Esophagus muscularis mucosa (tissue), 4 donors: Measurements from ENCODE around the gene TTC39C. TPM values are rescaled to one million over a fixed set of nuclear protein-coding genes. Genes with fewer than 3 reads are reported as not detected.

Source experiments
- DNase-seq: peaks from one replicate; pipeline ENCODE4 v3.0.0-alpha.2; 2017; ENCODE audit errors: extremely low spot score
- H3K27ac ChIP-seq, 4 donors: fragments of 200-600 bp; sonication (generic); replicated peaks in 1 of 4; 1 replicate in 3 of 4; 2 replicates in 1 of 4; pipeline ENCODE4 v1.5.1; 2016 to 2019; ENCODE audit warnings: mild to moderate bottlenecking in 1 of 4
- H3K27me3 ChIP-seq, 4 donors: fragments of 200-600 bp; sonication (generic); one replicate each; pipeline versions ENCODE4 v1.5.1 to v1.6.0; 2016 to 2019
- H3K36me3 ChIP-seq, 4 donors: fragments of 200-600 bp; sonication (generic); one replicate each; pipeline ENCODE4 v1.5.1; 2016 to 2019
- H3K4me1 ChIP-seq, 4 donors: fragments of 200-600 bp; sonication (generic); one replicate each; pipeline ENCODE4 v1.5.1; 2016 to 2019
- H3K4me3 ChIP-seq, 4 donors: fragments of 200-600 bp; sonication (generic); 1 replicate in 2 of 4; 2 replicates in 2 of 4; pipeline ENCODE4 v1.5.1; 2016 to 2019; ENCODE audit warnings: mild to moderate bottlenecking in 4 of 4, moderate library complexity in 1 of 4
- H3K9me3 ChIP-seq, 4 donors: fragments of 200-600 bp; sonication (generic); 1 replicate in 3 of 4; 2 replicates in 1 of 4; pipeline ENCODE4 v1.5.1; 2016 to 2019
- CTCF ChIP-seq, 3 experiments: fragments of 200-600 bp in 2 of 3; fragments of 450-650 bp in 1 of 3; sonication (generic) in 2 of 3; IDR thresholded peaks; one replicate each; pipeline ENCODE4 v1.5.1; 2017 to 2019; ENCODE audit warnings: antibody characterized with exemption in 3 of 3, mild to moderate bottlenecking in 2 of 3, moderate library complexity in 1 of 3
- EP300 ChIP-seq: sonication (generic); formaldehyde crosslinking; IDR thresholded peaks from one replicate; pipeline ENCODE4 v1.6.1; 2017; ENCODE audit warnings: antibody characterized with exemption
- POLR2A ChIP-seq: fragments of 450-650 bp; IDR thresholded peaks from one replicate; pipeline ENCODE4 v1.6.1; 2017; ENCODE audit warnings: antibody characterized with exemption, moderate library complexity, mild to moderate bottlenecking, low read depth
- POLR2AphosphoS5 ChIP-seq, 2 donors: sonication (generic); formaldehyde crosslinking; IDR thresholded peaks; one replicate each; pipeline ENCODE4 v1.6.1; 2017; ENCODE audit warnings: antibody characterized with exemption in 2 of 2
- WGBS: methylation state at CpG from one replicate; pipeline ENCODE4 v1.1.5; 2018; 5-methylcytosine and 5-hydroxymethylcytosine counted together
- intact Hi-C: fragments of 100-400 bp; cut with DNase I; formaldehyde crosslinking; loops from one replicate; pipeline ENCODE4 v1.15.1; 2023
- total RNA-seq, 4 donors: library from RNA; depleted of rRNA; stranded (reverse); fragments of >200 nt; gene quantifications; one replicate each; pipeline versions ENCODE4 v1.1.0 to v1.2.1, GENCODE V29; 2016

TTC39C gene
- total RNA-seq, 4 donors from 2014 or later, result 32.3 to 45.4 (median 34.8) TPM

GRCh38 chr18:23969664-23970063 is 44.9 kb upstream of the TTC39C start:
- Histone ChIP-seq H3K27me3 (no peaks in the 10 kb centered on the region), H3K9me3 (no peaks in the 10 kb centered on the region), H3K36me3 (no peaks in the 10 kb centered on the region), H3K4me1 (peaks cover 0 to 23% (median 15%) of the 10 kb centered on the region in 4 donors), H3K4me3 (no peak overlapping the region), H3K27ac (no peak overlapping the region)
- DNase-seq, result no peak
- TF ChIP-seq CTCF (IDR thresholded peaks at IDR 0.05), result no peak
- no peak for TF ChIP-seq EP300
- TF ChIP-seq POLR2AphosphoS5 (IDR thresholded peaks at IDR 0.05), result no peak
- no peak for TF ChIP-seq POLR2A
- intact Hi-C loops, result no loop called here
- 96% methylated on average over 6 of the region's 6 CpGs for WGBS

GRCh38 chr18:23970161-23971096 is 44.1 kb upstream of the TTC39C start:
- TF ChIP-seq CTCF (IDR thresholded peaks at IDR 0.05) (no peak), POLR2AphosphoS5 (IDR thresholded peaks at IDR 0.05) (no peak), EP300 (no peak), POLR2A (no peak)
- 77% methylated on average over 5 of the region's 7 CpGs for WGBS
- Histone ChIP-seq H3K4me3 (no peak overlapping the region), H3K27ac (no peak overlapping the region), H3K9me3 (no peaks in the 10 kb centered on the region), H3K36me3 (no peaks in the 10 kb centered on the region), H3K4me1 (peaks cover 0 to 15% (median 8%) of the 10 kb centered on the region in 4 donors), H3K27me3 (no peaks in the 10 kb centered on the region)
- intact Hi-C loops, result no loop called here
- DNase-seq, result no peak

- intact Hi-C loops, result no loop called here
- no peaks in the 10 kb centered on the region for H3K27me3 ChIP-seq
- no peak for DNase-seq
- H3K36me3 ChIP-seq, result no peaks in the 10 kb centered on the region
- no peaks in the 10 kb centered on the region for H3K9me3 ChIP-seq
- peaks cover 0 to 9% (median 1%) of the 10 kb centered on the region in 4 donors for H3K4me1 ChIP-seq
- no peak for TF ChIP-seq CTCF (IDR thresholded peaks at IDR 0.05)
- no peak for TF ChIP-seq POLR2AphosphoS5 (IDR thresholded peaks at IDR 0.05)
- no peak for TF ChIP-seq EP300
- TF ChIP-seq POLR2A, result no peak
- H3K27ac ChIP-seq, result no peak overlapping the region
- H3K4me3 ChIP-seq, result no peak overlapping the region
- WGBS, result 78% methylated on average over 5 of the region's 5 CpGs
Observed at GRCh38 chr18:23971097-23971440, 43.5 kb upstream of the TTC39C start.

DNA sequence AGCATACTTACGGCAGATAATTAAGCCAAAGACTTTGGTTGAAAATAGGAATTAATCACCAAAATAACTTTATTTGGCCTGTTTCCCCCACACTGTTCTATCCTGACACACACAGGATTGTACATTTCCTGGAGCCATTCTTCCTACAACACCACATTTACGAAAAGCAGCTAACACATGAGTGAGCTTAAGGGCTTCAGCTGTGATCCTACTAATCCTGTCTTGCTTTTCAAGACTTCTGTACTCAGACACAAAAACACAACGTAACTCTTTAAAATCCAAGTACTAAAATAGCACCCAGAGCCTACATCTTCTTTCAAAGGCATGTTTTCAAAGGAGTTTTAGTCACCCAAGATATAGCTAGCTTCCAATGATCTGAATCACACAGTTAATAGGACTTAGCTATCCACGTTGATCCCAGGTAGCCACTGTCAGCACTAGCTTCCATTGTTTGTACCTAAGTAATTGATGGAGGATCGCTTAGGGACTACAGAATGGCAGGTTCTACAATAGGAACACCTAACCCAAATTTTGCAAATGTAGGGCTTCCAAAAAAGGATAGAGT is 42.8 kb upstream of the TTC39C start:
- 84% methylated on average over 5 of the region's 5 CpGs for WGBS
- H3K4me1 ChIP-seq, result peaks cover 0 to 2% (median 0%) of the 10 kb centered on the region in 4 donors
- no peaks in the 10 kb centered on the region for H3K27me3 ChIP-seq
- TF ChIP-seq POLR2AphosphoS5 (IDR thresholded peaks at IDR 0.05) (no peak), CTCF (IDR thresholded peaks at IDR 0.05) (no peak), POLR2A (no peak), EP300 (no peak)
- H3K36me3 ChIP-seq, result no peaks in the 10 kb centered on the region
- intact Hi-C loops, result no loop called here
- H3K4me3 ChIP-seq, result no peak overlapping the region
- no peaks in the 10 kb centered on the region for H3K9me3 ChIP-seq
- H3K27ac ChIP-seq, result no peak overlapping the region
- DNase-seq, result no peak
